ENCODE measurements around the gene C4A.
A peak's percentile ranks its signal among the peaks of the same experiment; 100 is the strongest.
"Not testable (repeated sequence)": the region's sequence is repeated elsewhere in the genome, so short reads cannot be mapped to it uniquely, and the experiment has no call there.

The C4A gene

DNA sequence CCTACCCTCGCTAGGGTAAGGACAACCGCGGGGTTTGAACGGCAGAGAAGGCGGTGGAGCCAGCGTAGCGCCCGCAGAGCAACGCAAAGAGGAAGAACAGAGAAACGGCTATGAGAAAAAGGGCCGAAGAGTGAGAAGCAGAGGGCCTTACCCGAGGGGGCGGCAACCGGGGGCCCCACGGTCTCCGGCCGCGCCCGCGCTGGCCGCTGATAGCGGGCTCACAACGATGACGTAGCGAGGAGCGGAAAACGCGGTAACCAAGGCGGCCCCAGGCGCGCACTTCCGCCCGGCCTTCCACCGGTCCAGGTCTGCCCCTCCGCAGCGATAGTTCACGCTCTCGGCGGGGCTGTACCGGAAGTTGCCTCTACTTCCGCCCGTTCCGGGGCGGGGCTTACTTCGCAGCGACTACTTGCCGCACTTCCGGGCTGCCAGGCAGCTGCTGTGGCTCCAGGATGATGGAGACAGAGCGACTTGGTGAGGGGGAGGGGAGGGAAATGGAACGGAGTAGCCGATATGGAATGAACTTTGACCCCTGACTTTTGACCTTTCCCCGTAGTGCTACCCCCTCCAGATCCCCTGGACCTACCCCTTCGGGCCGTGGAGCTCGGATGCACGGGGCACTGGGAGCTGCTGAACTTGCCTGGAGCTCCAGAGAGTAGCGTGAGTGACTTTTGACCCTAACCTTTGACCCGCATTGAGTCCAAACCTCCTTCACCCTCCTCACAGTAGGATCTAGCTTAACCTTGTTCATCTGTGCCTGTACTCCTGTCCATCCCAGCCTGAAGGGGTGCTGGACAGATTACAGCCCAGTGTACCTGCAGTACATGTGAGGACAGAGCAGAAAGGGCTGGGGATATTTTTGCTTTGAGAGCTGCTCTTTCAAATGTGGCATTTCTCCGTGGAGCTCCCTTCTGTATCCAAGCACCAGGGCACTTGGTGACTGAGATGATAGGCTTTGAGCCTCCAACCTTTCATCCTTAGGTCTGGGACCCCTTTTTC, 22.8 kb upstream of the C4A start, which contains the start of the genes NELFE and SKIC2:
NELFE (minus strand) TSS at position 231 of the 999 bp plus-strand sequence. CDS start 525 bp downstream, outside the sequence.
SKIC2 (plus strand) TSS at position 435 of the 999 bp plus-strand sequence; CDS start at position 453, 18 bp downstream.
- peak; percentile 98 for DNase-seq (ENCODE audit: low read depth, low spot score)

DNA sequence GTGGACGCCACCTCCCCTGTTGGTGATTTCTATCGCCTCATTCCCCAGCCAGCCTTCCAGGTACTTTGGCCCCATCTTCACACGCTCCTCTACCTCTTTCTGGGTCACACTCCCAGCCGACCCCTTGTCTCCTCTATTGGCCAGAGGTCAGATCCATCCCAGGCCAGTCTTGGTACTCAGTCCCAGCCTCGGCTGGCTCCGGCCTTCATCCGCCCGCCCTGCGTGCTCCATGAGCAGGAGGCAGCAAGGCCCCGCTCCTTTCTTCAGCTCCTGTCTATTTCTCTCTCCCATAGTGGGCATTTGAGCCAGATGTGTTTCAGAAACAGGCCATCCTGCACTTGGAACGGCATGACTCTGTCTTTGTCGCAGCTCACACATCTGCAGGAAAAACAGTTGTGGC, 20.2 kb upstream of the C4A start:
- no peak for DNase-seq (ENCODE audit: low read depth, low spot score)

GRCh38 chr6:31963921-31964320, 17.9 kb upstream of the C4A start:
- DNase-seq (ENCODE audit: low read depth, low spot score): no peak

- DNase-seq (ENCODE audit: low read depth, low spot score): no peak
Observed at GRCh38 chr6:31965700-31966099, 16.2 kb upstream of the C4A start.

GRCh38 chr6:31966506-31966905, 15.4 kb upstream of the C4A start:
- no peak for DNase-seq (ENCODE audit: low read depth, low spot score)

- no peak for DNase-seq (ENCODE audit: low read depth, low spot score)
Observed at GRCh38 chr6:31966997-31967925, 14.6 kb upstream of the C4A start.

DNA sequence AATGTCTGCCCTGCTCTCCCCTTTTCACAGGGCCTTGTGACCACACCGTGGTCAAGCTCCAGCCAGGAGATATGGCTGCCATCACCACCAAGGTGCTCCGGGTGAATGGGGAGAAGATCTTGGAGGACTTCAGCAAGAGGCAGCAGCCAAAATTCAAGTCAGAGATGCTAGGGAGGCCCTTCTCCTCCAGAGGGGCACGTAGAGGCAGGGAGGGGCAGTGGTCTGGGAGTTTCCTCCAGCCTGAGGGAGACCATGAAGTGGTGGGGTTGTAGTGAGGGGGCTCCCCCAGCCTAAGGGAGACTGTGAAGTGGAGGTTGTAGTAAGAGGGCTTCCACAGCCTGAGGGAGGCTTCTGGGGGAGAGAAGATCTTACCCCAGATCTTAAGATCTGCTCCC, 13.9 kb upstream of the C4A start:
- no peak for DNase-seq (ENCODE audit: low read depth, low spot score)

DNA sequence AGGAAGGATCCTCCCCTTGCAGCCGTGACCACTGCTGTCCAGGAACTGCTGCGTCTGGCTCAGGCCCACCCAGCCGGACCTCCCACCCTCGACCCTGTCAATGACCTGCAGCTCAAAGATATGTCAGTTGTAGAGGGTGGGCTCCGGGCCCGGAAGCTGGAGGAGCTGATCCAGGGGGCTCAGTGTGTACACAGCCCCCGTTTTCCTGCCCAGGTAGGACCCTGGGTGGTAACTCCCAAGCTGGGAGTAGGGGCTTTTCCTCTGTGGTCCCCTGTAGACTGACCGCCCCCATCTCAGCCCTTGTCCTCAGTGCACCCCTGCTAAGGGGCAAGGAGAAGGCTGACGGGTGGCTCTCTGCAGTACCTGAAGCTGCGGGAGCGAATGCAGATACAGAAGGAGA, 13.5 kb upstream of the C4A start:
- DNase-seq (ENCODE audit: low read depth, low spot score): no peak

DNA sequence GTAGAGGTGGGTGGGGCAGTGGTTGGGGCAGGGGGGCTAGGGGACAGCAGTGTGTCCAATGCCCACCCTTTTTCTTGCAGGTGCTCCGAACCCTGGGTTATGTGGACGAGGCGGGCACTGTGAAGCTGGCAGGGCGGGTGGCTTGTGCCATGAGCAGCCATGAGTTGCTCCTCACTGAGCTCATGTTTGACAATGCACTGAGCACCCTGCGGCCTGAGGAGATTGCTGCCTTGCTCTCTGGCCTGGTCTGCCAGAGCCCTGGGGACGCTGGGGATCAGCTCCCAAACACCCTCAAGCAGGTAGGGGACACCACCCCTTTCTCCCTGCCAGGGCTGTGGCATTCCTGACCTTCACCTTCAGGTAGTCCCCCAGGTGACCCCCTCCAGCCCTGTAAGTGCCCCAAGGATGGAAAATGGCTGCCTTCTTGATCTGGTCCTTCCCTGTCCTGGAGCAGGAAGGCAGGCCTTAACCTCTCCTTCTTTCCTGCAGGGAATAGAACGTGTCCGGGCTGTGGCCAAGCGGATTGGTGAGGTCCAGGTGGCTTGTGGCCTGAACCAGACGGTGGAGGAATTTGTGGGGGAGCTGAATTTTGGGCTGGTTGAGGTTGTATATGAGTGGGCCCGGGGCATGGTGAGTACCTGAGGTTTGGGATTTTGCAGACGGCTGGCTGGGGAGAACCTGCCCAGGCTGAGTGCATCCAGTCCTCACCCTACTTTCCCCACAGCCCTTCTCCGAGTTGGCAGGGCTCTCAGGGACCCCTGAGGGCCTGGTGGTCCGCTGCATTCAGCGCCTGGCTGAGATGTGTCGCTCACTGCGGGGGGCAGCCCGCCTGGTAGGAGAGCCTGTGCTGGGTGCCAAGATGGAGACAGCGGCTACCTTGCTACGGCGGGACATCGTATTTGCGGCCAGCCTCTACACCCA, 12.8 kb upstream of the C4A start:
- no peak for DNase-seq (ENCODE audit: low read depth, low spot score)

GRCh38 chr6:31969712-31970603, 11.9 kb upstream of the C4A start:
- no peak for DNase-seq (ENCODE audit: low read depth, low spot score)

DNA sequence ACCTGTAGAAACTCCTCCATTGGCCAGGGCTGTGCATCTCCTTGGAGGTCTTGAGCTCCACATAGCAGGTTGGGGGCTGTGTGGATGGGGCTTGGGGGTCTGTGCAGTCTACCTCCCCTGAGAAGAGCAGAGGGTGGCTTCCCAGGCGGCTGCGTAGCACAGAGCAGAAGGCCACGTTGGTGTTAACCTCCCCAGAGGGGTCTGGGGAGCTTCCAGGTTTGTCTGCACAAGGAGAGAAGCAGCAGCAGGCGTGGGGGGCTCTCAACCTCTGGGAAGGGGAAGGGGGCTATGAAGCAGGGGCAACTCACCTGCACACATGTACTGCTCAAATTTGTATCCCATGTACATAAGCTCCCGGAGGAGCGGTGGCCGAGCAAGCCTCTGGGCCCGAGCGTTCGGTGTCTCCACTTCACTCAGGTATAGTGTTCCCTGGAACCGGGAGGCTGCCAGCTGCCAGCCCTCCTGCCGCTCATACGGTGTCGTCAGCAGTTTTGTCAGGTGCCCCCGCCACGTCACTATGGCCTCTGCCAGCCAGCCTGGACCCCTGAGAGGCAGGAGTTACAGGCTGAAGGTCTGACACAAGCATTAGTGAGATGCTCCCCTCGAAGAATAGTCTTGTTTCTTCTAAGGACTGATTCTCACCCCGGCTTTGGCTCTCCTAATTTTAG, 11.1 kb upstream of the C4A start:
- DNase-seq (ENCODE audit: low read depth, low spot score): no peak

DNA sequence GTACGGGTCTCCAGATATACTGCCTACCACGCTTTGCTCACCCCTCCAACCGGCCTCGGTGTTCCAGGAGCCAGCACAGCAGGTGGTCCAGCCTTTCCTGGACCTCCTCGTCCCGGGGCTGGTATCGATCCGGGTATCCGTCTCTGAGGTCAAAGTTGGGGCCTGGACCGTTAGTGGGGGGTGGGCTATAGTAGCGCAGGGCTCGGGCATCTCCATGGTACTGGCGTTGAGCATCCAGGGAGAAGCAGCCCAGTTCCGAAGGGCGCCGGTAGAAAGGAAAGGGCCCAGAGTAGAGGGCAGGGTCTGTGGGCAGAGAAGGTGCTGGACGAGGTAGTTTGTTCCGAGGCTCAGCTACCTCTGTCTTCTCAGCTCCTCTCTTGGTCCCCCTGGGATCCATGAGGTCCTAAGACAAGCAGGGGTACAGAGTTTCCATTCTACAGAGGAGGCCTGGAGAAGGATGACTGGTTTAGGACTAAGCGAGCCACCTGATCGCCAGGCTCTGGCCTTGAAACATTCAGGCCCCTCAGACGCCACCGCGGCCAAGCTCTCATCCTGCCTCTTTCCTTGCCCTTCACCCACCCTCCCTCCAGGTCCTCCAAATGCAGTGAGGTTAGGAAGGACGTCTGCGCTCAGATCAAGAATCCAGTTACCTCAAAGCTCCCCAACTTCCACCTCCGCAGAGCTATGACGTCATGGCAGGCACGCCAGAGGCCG, 10.4 kb upstream of the C4A start:
- no peak for DNase-seq (ENCODE audit: low read depth, low spot score)

GRCh38 chr6:31971993-31972708, 9.7 kb upstream of the C4A start, which contains the start of gene DXO:
Gene DXO, minus strand, starts transcription at chr6:31972138. Its CDS starts 463 bp downstream, at chr6:31971675.
- DNase-seq (ENCODE audit: low read depth, low spot score): peak; percentile 99

- DNase-seq (ENCODE audit: low read depth, low spot score): no peak
Observed at GRCh38 chr6:31972709-31973350, 9.0 kb upstream of the C4A start.

DNA sequence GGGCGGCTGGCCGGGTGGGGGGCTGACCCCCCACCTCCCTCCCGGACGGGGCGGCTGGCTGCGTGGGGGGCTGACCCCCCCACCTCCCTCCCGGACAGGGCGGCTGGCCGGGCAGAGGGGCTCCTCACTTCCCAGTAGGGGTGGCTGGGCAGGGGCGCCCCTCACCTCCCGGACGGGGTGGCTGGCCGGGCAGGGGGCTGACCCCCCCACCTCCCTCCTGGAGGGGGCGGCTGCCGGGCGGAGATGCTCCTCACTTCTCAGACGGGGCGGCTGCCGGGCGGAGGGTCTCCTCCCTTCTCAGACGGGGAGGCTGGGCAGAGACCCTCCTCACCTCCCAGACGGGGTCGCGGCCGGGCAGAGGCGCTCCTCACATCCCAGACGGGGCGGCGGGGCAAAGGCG, 5.8 kb upstream of the C4A start:
- not testable (repeated sequence) for DNase-seq (ENCODE audit: low read depth, low spot score)

- no peak for DNase-seq (ENCODE audit: low read depth, low spot score)
Observed at GRCh38 chr6:31977816-31978431, 3.9 kb upstream of the C4A start.

DNA sequence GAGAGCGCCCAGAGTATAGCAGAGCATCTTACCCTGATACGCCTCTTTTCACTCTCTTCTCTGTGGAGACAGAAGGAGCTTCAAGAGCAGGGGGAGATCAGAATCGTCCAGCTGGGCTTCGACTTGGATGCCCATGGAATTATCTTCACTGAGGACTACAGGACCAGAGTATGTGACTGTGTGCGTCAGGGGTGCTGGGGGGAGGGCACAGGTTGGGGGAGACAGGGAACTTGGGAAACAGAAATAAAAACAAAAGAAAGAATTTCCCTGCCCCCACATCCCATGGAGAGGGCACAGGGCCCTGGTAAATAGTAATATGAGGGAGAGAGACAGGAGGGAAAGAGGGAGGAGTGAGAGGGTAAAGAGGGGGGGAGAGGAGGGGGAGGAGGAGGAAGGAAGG, 3.0 kb upstream of the C4A start:
- no peak for DNase-seq (ENCODE audit: low read depth, low spot score)
